Right atrium auricular region (tissue), 2 donors: ENCODE results near the gene DNMBP. TPM values are rescaled to one million over a fixed set of nuclear protein-coding genes. Genes with fewer than 3 reads are reported as not detected.

ENCODE experiments used
- DNase-seq: peaks from one replicate; pipeline ENCODE4 v3.0.0-alpha.2; 2019; ENCODE audit warnings: low spot score
- H3K27ac ChIP-seq, 2 donors: fragments of 200-600 bp; sonication (generic); 1 replicate in 1 of 2; 2 replicates in 1 of 2; pipeline ENCODE4 v1.5.1; 2016 to 2019
- H3K27me3 ChIP-seq, 2 donors: fragments of 200-600 bp; sonication (generic); one replicate each; pipeline versions ENCODE4 v1.5.1 to v1.6.0; 2017 to 2019
- H3K36me3 ChIP-seq: fragments of 200-600 bp; sonication (generic); one replicate; pipeline ENCODE4 v1.5.1; 2016
- H3K4me1 ChIP-seq, 2 donors: fragments of 200-600 bp; sonication (generic); one replicate each; pipeline versions ENCODE4 v1.5.1 to v1.6.0; 2017 to 2019
- H3K4me3 ChIP-seq, 2 donors: fragments of 200-600 bp; sonication (generic); 1 replicate in 1 of 2; 2 replicates in 1 of 2; pipeline ENCODE4 v1.5.1; 2017 to 2019; ENCODE audit warnings: mild to moderate bottlenecking in 1 of 2, moderate library complexity in 1 of 2
- H3K9me3 ChIP-seq, 2 donors: fragments of 200-600 bp; sonication (generic); one replicate each; pipeline ENCODE4 v1.5.1; 2019
- CTCF ChIP-seq, 2 donors: fragments of 200-600 bp; sonication (generic); IDR thresholded peaks; one replicate each; pipeline ENCODE4 v1.5.1; 2019; ENCODE audit warnings: antibody characterized with exemption in 2 of 2
- total RNA-seq, 2 donors: library from RNA; depleted of rRNA; stranded (reverse); fragments of >200 nt; gene quantifications; one replicate each; pipeline ENCODE4 v1.1.0, GENCODE V29; 2016

Gene DNMBP
- total RNA-seq, 2 donors from 2014 or later, result 5.8 to 8.2 TPM

- no peak for DNase-seq
- H3K36me3 ChIP-seq, result no peaks in the 10 kb centered on the region
- H3K4me3 ChIP-seq, result peak overlapping the region in 1 of 2 donors; percentile 38
- no peaks in the 10 kb centered on the region for H3K9me3 ChIP-seq
- TF ChIP-seq CTCF (IDR thresholded peaks at IDR 0.05), result no peak
- no peaks in the 10 kb centered on the region for H3K27me3 ChIP-seq
- H3K27ac ChIP-seq, result no peak overlapping the region
- H3K4me1 ChIP-seq, result peaks cover 0 to 41% of the 10 kb centered on the region in 2 donors
Measured at GRCh38 chr10:99914236-99914635, 95.5 kb downstream of the DNMBP start.

DNA sequence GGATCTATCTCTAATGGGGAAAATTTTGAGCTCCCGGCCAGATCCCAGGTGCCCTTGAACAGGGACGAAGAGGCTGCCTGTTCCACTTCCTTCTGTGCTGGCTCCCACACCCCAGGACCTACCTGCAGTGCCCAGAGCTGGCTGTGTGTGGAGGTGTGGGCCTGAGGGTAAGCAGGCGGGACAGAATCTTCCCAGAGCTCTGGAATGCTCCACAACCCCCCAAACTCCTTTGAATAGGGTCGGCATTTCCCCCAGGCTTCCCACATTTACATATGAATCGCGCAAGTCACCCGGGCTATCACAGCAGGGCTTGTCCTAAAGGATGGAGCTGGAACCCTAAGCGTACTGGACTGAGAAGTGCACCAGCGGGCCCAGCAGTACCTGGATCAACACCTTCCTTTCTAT, 95.9 kb downstream of the DNMBP start:
- no peak for TF ChIP-seq CTCF (IDR thresholded peaks at IDR 0.05)
- no peak overlapping the region for H3K27ac ChIP-seq
- H3K4me3 ChIP-seq, result peak overlapping the region; percentile 20 to 38
- H3K9me3 ChIP-seq, result no peaks in the 10 kb centered on the region
- peaks cover 0 to 38% of the 10 kb centered on the region in 2 donors for H3K4me1 ChIP-seq
- peaks cover under 1% of the 10 kb centered on the region for H3K36me3 ChIP-seq
- H3K27me3 ChIP-seq, result no peaks in the 10 kb centered on the region
- no peak for DNase-seq

DNA sequence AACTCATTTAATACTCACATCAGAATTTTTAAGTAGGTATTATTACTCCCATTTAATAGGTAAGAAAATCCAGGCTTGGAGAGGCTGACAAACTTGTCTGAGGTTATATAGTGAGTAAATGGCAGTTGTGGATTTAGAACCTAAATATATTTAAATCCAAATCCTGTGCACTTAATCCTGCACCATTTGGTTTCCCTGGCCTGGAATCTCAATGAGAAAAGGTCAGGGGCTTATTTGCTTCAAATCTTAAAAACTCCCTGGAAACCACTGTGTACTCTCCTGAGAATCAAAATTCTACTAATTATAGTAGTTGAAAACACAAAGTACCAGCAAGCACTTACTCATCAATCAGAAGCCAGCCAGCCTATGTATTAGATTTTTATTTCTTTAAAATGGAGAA, 97.7 kb downstream of the DNMBP start:
- Histone ChIP-seq H3K27me3 (no peaks in the 10 kb centered on the region), H3K36me3 (peaks cover 18% of the 10 kb centered on the region), H3K27ac (no peak overlapping the region), H3K9me3 (no peaks in the 10 kb centered on the region), H3K4me3 (no peak overlapping the region), H3K4me1 (peaks cover 0 to 27% of the 10 kb centered on the region in 2 donors)
- no peak for DNase-seq
- TF ChIP-seq CTCF (IDR thresholded peaks at IDR 0.05), result no peak

DNA sequence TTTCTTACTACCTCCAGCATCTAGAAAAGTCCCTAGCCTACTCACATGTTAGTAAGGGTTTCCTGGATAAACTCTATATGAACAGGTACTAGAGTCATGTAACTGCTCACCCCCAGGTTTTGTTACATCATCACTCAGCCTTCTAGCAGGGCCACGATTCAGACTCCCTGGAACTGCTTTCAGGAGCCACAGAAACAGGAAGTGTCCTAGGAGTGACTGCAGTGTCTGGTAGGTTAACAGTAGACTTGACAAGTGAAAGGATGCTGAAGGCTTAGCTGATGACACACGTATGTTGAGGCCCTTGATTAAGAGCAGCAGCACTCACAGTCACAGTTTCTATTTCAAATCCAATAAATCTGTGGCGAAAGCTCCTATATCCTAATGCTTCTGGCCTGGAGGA, 101.2 kb downstream of the DNMBP start:
- no peak for DNase-seq
- peaks cover 36% of the 10 kb centered on the region for H3K36me3 ChIP-seq
- peaks cover 0 to 19% of the 10 kb centered on the region in 2 donors for H3K4me1 ChIP-seq
- no peak overlapping the region for H3K4me3 ChIP-seq
- no peaks in the 10 kb centered on the region for H3K27me3 ChIP-seq
- no peak for TF ChIP-seq CTCF (IDR thresholded peaks at IDR 0.05)
- H3K9me3 ChIP-seq, result no peaks in the 10 kb centered on the region
- no peak overlapping the region for H3K27ac ChIP-seq

DNA sequence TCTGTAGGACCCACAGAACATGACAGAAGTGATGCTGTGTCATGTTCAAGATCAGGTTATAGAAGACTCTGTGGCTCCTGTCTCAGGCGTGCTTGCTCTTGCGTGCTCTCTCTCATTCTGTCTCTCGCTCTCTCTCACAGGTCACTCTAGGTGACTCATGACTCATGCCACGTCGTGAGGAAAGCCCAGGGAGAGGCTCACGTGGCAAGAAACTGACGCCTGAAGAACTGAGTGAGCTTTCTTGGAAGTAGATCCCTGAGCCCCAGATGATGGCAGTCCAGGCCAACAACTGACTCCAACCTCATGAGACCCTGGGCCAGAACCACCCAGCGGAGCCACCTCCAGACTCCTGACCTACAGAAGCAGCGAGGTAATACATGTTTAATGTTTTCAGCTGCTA, 103.3 kb downstream of the DNMBP start:
- Histone ChIP-seq H3K27ac (no peak overlapping the region), H3K4me3 (no peak overlapping the region), H3K36me3 (peaks cover 36% of the 10 kb centered on the region), H3K4me1 (peaks cover 0 to 4% of the 10 kb centered on the region in 2 donors), H3K9me3 (no peaks in the 10 kb centered on the region), H3K27me3 (no peaks in the 10 kb centered on the region)
- TF ChIP-seq CTCF (IDR thresholded peaks at IDR 0.05), result no peak
- no peak for DNase-seq

GRCh38 chr10:99905971-99906370, 103.8 kb downstream of the DNMBP start:
- Histone ChIP-seq H3K36me3 (peaks cover 36% of the 10 kb centered on the region), H3K27ac (no peak overlapping the region)

More at GRCh38 chr10:99905971-99906370, 103.8 kb downstream of the DNMBP start:
- H3K27me3 ChIP-seq, result no peaks in the 10 kb centered on the region
- no peak overlapping the region for H3K4me3 ChIP-seq
- no peak for DNase-seq
- H3K9me3 ChIP-seq, result no peaks in the 10 kb centered on the region
- H3K4me1 ChIP-seq, result peaks cover 0 to 4% of the 10 kb centered on the region in 2 donors
- no peak for TF ChIP-seq CTCF (IDR thresholded peaks at IDR 0.05)
